GM12878 (cell line): ENCODE measurements around the gene CSAD.
"Not testable (repeated sequence)": the region's sequence is repeated elsewhere in the genome, so short reads cannot be mapped to it uniquely, and the experiment has no call there.

Experiments
- CEBPB ChIP-seq, 2 experiments: fragments of 150-350 bp in 1 of 2; IDR thresholded peaks; 2 replicates each; pipeline ENCODE4 v1.6.1; 2012 to 2014; ENCODE audit warnings: low read depth in 2 of 2, low read length in 2 of 2, borderline replicate concordance in 1 of 2, inconsistent platforms in 1 of 2
- EZH2 ChIP-seq: IDR thresholded peaks from 2 replicates; pipeline ENCODE4 v1.6.1; 2012; ENCODE audit warnings: low read depth, mild to moderate bottlenecking, control low read depth, inconsistent platforms, low read length, borderline replicate concordance; ENCODE audit not compliant: control insufficient read depth
- KDM1A ChIP-seq: fragments of 200-600 bp; sonication (generic); IDR thresholded peaks from 2 replicates; pipeline ENCODE4 v1.6.1; 2016; ENCODE audit warnings: borderline replicate concordance
- MTA3 ChIP-seq: IDR thresholded peaks from 2 replicates; pipeline ENCODE4 v1.6.1; 2012; ENCODE audit warnings: low read length, inconsistent platforms, borderline replicate concordance
- NFYB ChIP-seq: IDR thresholded peaks from 2 replicates; pipeline ENCODE4 v1.6.1; 2011; ENCODE audit warnings: low read depth, mild to moderate bottlenecking, low read length, improper control_type of control experiment, moderate library complexity; ENCODE audit not compliant: insufficient read depth
- NRF1 ChIP-seq: conservative IDR thresholded peaks from 2 replicates; pipeline ENCODE4 v1.6.1; 2011; ENCODE audit warnings: mild to moderate bottlenecking, low read depth, low read length, improper control_type of control experiment
- POLR2AphosphoS5 ChIP-seq: IDR thresholded peaks from 2 replicates; pipeline ENCODE4 v1.6.1; 2011; ENCODE audit warnings: mild to moderate bottlenecking, low read length, inconsistent platforms
- SRF ChIP-seq, 2 experiments: IDR thresholded peaks; 2 replicates each; pipeline ENCODE4 v1.6.1; 2011; ENCODE audit warnings: low read depth in 2 of 2, low read length in 2 of 2, mild to moderate bottlenecking in 1 of 2, moderate library complexity in 1 of 2
- TBL1XR1 ChIP-seq: IDR thresholded peaks from 2 replicates; pipeline ENCODE4 v1.6.1; 2012; ENCODE audit warnings: low read depth, low read length, improper control_type of control experiment
- TF ChIP-seq, protein P1 (sequence below): IDR thresholded peaks from 2 replicates; pipeline ENCODE4 v1.6.1; 2012; ENCODE audit warnings: low read depth, low read length, improper control_type of control experiment
- TF ChIP-seq, protein P2 (sequence below), 3 experiments: IDR thresholded peaks in 2 of 3; conservative IDR thresholded peaks in 1 of 3; 2 replicates each; pipeline ENCODE4 v1.5.1; 2011; ENCODE audit warnings: low read depth in 3 of 3, low read length in 3 of 3, mild to moderate bottlenecking in 3 of 3, control low read depth in 2 of 3, moderate library complexity in 2 of 3, inconsistent platforms in 1 of 3, mixed read lengths in 1 of 3; ENCODE audit not compliant: control insufficient read depth in 2 of 3, insufficient read depth in 1 of 3; ENCODE audit errors: extremely low read depth in 1 of 3

DNA sequence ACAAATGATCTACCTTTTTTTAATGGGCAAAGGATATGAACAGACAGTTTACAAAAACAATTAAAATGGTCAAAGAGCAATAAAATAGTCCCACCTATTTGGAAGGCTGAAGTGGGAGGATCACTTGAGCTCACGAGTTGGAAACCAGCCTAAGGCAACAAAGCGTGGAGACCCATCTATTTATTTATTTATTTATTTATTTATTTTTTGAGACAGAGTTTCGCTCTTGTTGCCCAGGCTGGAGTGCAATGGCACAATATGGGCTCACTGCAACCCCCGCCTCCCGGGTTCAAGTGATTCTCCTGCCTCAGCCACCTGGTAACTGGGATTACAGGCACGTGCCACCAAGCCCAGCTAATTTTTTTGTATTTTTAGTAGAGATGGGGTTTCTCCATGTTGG lies 3.3 kb downstream of the CSAD start:
- not testable (repeated sequence) for TF ChIP-seq KDM1A; MTA3; EZH2; SRF (IDR thresholded peaks at IDR 0.05; ENCODE audit: low read depth in 2 of 2, low read length in 2 of 2); CEBPB (IDR thresholded peaks at IDR 0.05; ENCODE audit: borderline replicate concordance in 1 of 2, low read depth in 2 of 2, low read length in 2 of 2); TBL1XR1; NRF1; POLR2AphosphoS5; NFYB
- TF ChIP-seq, protein P1, sequence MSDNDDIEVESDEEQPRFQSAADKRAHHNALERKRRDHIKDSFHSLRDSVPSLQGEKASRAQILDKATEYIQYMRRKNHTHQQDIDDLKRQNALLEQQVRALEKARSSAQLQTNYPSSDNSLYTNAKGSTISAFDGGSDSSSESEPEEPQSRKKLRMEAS, result not testable (repeated sequence)
- TF ChIP-seq, protein P2, sequence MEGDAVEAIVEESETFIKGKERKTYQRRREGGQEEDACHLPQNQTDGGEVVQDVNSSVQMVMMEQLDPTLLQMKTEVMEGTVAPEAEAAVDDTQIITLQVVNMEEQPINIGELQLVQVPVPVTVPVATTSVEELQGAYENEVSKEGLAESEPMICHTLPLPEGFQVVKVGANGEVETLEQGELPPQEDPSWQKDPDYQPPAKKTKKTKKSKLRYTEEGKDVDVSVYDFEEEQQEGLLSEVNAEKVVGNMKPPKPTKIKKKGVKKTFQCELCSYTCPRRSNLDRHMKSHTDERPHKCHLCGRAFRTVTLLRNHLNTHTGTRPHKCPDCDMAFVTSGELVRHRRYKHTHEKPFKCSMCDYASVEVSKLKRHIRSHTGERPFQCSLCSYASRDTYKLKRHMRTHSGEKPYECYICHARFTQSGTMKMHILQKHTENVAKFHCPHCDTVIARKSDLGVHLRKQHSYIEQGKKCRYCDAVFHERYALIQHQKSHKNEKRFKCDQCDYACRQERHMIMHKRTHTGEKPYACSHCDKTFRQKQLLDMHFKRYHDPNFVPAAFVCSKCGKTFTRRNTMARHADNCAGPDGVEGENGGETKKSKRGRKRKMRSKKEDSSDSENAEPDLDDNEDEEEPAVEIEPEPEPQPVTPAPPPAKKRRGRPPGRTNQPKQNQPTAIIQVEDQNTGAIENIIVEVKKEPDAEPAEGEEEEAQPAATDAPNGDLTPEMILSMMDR (IDR thresholded peaks at IDR 0.05 in 2 of 3, conservative IDR thresholded peaks at IDR 0.05 in 1 of 3; ENCODE audit: control insufficient read depth in 2 of 3, extremely low read depth in 1 of 3, insufficient read depth in 1 of 3, low read depth in 3 of 3, low read length in 3 of 3), result not testable (repeated sequence)
